Uterus (tissue), 2 donors: ENCODE measurements around the gene AUP1.

Experiments
- CTCF ChIP-seq, 4 experiments: fragments of 200-600 bp in 2 of 4; fragments of 450-650 bp in 2 of 4; sonication (generic) in 2 of 4; IDR thresholded peaks; one replicate each; pipeline ENCODE4 v1.5.1; 2016 to 2019; ENCODE audit warnings: antibody characterized with exemption in 4 of 4, mild to moderate bottlenecking in 2 of 4, moderate library complexity in 1 of 4
- POLR2A ChIP-seq, 2 donors: fragments of 450-650 bp; IDR thresholded peaks; one replicate each; pipeline ENCODE4 v1.6.1; 2016; ENCODE audit warnings: antibody characterized with exemption in 2 of 2, mild to moderate bottlenecking in 1 of 2, moderate library complexity in 1 of 2

- TF ChIP-seq CTCF (IDR thresholded peaks at IDR 0.05) (no peak), POLR2A (IDR thresholded peaks at IDR 0.05) (no peak)
These were observed 39.6 kb downstream of the AUP1 start for GRCh38 chr2:74489906-74490305.
